G401 (cell line): Measurements from ENCODE around the gene TIMMDC1. TPM values are rescaled to one million over a fixed set of nuclear protein-coding genes. Genes with fewer than 3 reads are reported as not detected.
"Not testable (repeated sequence)": the region's sequence is repeated elsewhere in the genome, so short reads cannot be mapped to it uniquely, and the experiment has no call there.

Source experiments
- DNase-seq: peaks from one replicate; pipeline ENCODE4 v3.0.0-alpha.2; 2015; ENCODE audit warnings: low spot score
- in situ Hi-C: cut with HindIII; loops from 2 replicates; pipeline ENCODE4 v1.10.0; 2016; ENCODE audit warnings: low sequenced_read_pairs, mixed read lengths
- total RNA-seq: library from RNA; depleted of rRNA; stranded (reverse); fragments of >200 nt; shearing (Covaris generic); gene quantifications from 2 replicates; pipeline ENCODE4 v1.2.3, GENCODE V29; 2014

The TIMMDC1 gene
- total RNA-seq, 1 experiment from 2014 or later, result 69.2 TPM

- in situ Hi-C loops, result no loop called here
- DNase-seq, result no peak
Measured at GRCh38 chr3:119551598-119551997, 53.3 kb downstream of the TIMMDC1 start.

GRCh38 chr3:119552928-119553327 is 54.6 kb downstream of the TIMMDC1 start:
- in situ Hi-C loops, DNase-seq: not testable (repeated sequence)

- in situ Hi-C loops, result no loop called here
Measured at GRCh38 chr3:119553823-119554415, 55.6 kb downstream of the TIMMDC1 start.

GRCh38 chr3:119555309-119555735 is 57.0 kb downstream of the TIMMDC1 start:
- DNase-seq, result no peak
- in situ Hi-C loops, result no loop called here

More at GRCh38 chr3:119553823-119554415, 55.6 kb downstream of the TIMMDC1 start:
- DNase-seq, result no peak

GRCh38 chr3:119555929-119556328 is 57.6 kb downstream of the TIMMDC1 start:
- in situ Hi-C loops, result no loop called here
- DNase-seq, result no peak

- in situ Hi-C loops, result no loop called here
Measured at GRCh38 chr3:119557192-119557876, 59.0 kb downstream of the TIMMDC1 start.

GRCh38 chr3:119557877-119558269 is 59.5 kb downstream of the TIMMDC1 start:
- in situ Hi-C loops, result no loop called here

More at GRCh38 chr3:119557192-119557876, 59.0 kb downstream of the TIMMDC1 start:
- no peak for DNase-seq

GRCh38 chr3:119558626-119559317 is 60.4 kb downstream of the TIMMDC1 start:
- in situ Hi-C loops, result no loop called here
- DNase-seq, result no peak

More at GRCh38 chr3:119557877-119558269, 59.5 kb downstream of the TIMMDC1 start:
- no peak for DNase-seq

- DNase-seq, result peak; percentile 21
- in situ Hi-C loops, result no loop called here
Measured at GRCh38 chr3:119559441-119559963, 61.2 kb downstream of the TIMMDC1 start, which contains the start of gene CD80. Gene CD80 (minus strand): TSS chr3:119559614. CDS start chr3:119557728, 1,886 bp downstream.

- no peak for DNase-seq
- in situ Hi-C loops, result no loop called here
Measured at GRCh38 chr3:119560160-119560559, 61.8 kb downstream of the TIMMDC1 start.

GRCh38 chr3:119562307-119562961 is 64.1 kb downstream of the TIMMDC1 start:
- DNase-seq, result no peak
- in situ Hi-C loops, result no loop called here

- in situ Hi-C loops, result not testable (repeated sequence)
Measured at GRCh38 chr3:119563334-119563733, 65.0 kb downstream of the TIMMDC1 start.

GRCh38 chr3:119569156-119569555 is 70.8 kb downstream of the TIMMDC1 start:
- in situ Hi-C loops, result no loop called here
- no peak for DNase-seq

More at GRCh38 chr3:119563334-119563733, 65.0 kb downstream of the TIMMDC1 start:
- not testable (repeated sequence) for DNase-seq

- no peak for DNase-seq
- in situ Hi-C loops, result no loop called here
Measured at GRCh38 chr3:119570229-119570628, 71.9 kb downstream of the TIMMDC1 start.

- DNase-seq, result no peak
- in situ Hi-C loops, result no loop called here
Measured at GRCh38 chr3:119571230-119571629, 72.9 kb downstream of the TIMMDC1 start.

GRCh38 chr3:119571688-119572087 is 73.3 kb downstream of the TIMMDC1 start:
- in situ Hi-C loops, result no loop called here

More at GRCh38 chr3:119571688-119572087, 73.3 kb downstream of the TIMMDC1 start:
- DNase-seq, result no peak
